GM19193 (cell line): ENCODE measurements around the gene CACYBP.

Experiments
- POLR2A ChIP-seq: IDR thresholded peaks from 4 replicates; pipeline ENCODE4 v1.6.1; 2011; ENCODE audit not compliant: insufficient read depth, insufficient read length; ENCODE audit errors: extremely low read depth

Gene CACYBP, protein sequence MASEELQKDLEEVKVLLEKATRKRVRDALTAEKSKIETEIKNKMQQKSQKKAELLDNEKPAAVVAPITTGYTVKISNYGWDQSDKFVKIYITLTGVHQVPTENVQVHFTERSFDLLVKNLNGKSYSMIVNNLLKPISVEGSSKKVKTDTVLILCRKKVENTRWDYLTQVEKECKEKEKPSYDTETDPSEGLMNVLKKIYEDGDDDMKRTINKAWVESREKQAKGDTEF

DNA sequence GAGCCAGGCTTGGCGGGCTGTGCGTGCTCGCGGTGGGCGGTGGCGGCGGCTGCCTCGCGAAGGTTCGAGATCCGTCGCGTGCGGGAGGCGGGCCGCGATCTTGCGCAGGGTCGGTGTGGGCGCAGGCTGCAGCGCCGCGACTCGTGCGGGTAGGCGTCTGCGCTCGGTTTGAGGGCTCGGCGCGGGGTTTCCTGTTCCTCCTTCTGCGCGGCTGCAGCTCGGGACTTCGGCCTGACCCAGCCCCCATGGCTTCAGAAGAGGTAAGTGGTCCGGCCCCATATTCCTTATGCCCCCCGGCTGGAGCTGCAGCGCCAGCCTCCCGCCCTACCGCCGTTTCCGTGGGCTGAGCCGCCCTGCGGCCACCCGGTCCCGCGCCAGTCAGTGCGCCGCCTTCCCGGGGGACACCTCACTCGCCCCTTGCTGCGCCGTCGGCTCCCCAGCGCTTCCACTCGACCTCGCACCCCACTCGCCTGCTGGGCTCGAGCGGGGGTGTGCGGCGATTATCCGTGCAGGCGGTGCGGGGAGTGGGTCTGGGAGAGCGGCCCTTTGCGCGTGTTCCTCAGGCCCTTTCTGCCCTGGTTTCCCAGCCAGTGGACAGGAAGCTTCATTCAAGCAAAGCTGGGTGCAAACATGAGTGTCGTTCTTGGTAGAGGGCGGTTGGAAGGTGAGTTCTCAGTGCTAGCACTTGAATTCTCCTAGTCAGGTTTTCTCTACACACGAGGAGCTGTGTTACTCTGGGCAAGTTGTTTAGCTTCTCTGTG lies at the start of gene CACYBP:
Gene CACYBP, plus strand, starts transcription at position 12 of the 761 bp plus-strand sequence. Its CDS starts 234 bp downstream, at position 246.
- no peak for TF ChIP-seq POLR2A

DNA sequence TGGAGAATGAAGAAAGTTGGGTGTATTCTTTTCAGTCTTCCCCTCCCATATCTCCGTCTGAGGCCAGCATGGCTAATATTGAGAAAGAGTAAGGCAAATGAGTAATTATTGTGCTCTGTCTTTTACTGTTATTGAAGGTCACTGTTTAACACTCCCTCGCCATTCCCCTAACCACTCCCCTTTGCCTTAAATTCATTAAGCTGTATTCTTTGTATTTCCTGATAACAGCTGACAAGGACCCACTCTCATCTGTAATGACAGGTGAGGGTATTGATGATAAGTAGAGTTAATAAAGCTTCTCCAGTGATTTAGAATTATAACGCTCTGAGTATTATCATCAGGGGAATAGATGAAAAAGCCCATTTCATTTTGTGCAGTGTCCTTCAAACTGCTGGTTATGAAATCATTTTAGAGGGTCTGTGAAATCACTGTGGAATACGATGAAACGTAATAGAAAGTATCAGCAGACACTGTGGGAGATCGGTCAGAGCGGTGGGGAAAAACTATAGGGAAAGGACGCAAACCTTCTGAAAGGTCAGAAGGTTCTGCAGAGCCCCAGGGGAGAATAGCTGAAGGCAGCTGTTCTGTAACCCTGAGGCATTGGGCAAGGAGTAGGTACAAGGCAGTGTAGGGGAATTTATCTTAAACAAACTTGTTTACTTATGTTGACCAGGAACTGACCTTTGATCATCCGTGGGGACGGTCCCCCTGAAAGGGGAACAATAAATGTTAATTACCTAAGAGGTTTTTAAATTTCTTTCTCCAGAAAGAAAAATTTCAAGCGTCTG lies 46.3 kb upstream of the CACYBP start:
- TF ChIP-seq POLR2A: no peak

DNA sequence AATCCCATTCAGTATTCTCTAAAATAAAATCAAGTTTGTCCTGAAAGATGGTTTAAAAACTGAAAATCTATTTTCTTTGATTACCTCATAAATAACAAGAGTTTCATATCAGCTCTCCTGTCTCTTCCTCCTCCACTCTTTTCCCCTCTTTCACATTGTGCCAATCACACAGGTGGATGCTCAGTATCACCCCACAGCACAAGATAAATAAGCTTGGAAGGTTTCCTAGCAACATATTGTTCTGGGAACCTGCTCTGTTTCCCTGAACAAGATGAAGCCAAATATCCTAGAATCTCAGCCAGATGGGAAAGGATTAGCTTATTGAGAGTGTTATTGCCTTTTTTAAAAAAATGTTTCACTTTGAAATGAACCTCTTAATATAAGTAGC lies 45.7 kb upstream of the CACYBP start:
- no peak for TF ChIP-seq POLR2A

DNA sequence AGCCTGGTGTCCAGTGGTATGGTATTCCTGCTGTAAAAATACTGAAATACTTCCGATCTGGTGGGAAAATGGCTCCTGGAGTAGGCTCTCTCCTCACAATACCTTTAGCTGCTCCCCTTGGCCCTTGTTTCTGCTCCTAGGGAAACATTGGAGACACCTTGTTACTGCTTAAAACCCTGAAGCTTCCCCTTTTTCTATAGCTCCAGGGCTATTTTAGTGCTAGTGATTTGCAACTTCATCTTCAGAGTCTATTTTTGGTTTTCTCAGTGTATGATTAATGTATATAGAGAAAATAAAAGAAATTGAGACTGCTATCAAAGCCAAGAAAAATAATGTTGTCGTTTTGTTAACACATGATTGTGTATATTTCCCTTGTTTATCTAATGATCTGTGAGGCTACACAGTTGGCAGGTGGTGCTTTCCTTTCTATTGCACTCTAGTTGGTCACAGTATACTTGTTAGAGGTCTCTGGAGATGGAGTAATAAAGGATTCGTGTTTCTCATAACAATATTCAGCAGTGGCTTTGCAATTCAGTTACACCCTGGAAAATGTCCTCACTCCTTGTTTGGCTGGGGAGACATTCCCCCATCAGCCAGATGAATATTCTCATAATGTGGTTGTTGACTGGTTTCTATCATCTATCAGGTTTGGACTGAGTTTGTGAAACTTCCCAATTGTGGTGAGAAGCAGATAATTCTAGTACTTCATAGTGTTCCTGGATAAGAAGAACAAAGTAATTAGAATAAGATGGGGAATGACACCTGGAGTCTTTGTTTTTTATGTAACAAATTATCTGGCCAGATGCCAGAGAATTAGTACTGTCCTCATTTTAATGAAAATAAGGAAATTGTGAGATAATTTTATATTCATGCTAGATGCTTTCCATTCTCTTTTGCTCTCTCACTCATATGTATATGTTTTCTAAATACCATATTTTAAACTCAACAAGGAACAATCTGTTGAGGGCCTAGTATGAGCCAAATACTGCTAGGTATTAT lies 44.8 kb upstream of the CACYBP start:
- TF ChIP-seq POLR2A: no peak

DNA sequence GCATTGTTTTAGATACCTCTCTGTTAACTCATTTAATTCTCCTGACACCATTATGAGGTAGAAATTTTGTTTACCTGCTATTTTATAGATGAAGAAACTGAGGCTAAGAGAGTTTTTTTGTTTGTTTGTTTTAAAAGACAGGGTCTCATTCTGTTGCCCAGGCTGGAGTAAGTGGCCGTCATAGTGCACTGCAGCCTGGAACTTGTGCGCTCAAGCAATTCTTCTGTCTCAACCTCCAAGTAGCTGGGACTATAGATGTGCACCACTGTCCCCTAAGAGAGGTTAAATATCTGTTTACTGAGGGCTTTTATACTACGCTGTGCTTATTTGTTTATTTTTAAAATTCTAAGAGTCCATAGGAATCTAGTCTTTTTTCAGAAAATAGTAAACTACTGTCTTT lies 43.7 kb upstream of the CACYBP start:
- no peak for TF ChIP-seq POLR2A

DNA sequence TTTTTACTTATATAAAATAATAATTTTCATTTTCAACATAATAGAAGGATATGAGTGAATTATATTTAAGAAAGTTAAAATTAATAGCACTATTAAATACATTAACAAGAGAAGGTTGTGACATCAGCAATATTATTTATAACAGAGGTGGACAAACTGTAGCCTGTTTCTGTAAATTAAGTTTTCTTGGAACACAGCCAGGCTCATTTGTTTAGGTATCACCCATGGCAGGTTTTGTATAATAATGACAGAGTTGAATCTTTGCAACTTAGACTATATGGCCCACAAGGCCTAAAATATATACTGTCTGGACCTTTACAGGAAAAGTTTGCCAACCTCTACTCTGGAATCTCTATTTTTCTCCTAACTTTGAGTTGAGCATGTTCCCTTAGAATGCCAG lies 42.8 kb upstream of the CACYBP start:
- no peak for TF ChIP-seq POLR2A

DNA sequence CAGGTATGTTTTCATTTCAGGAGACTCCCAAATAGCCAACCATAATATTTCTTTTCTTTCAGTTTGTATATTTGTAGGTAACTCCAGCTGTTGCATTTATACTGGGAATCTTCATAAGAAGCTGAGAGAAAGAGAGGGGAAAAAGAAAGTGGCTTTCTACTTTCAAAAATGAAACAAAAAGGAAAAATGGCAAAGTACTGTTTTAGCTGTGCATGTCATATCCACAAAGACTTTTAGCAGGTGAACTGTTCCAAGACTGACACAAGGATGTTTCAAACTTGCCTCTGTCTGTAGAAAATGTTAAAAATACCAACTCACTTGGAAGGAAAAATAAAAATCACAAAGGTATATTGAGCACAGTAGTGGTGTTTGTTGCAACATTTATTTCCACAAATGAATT lies 41.9 kb upstream of the CACYBP start:
- TF ChIP-seq POLR2A: no peak

DNA sequence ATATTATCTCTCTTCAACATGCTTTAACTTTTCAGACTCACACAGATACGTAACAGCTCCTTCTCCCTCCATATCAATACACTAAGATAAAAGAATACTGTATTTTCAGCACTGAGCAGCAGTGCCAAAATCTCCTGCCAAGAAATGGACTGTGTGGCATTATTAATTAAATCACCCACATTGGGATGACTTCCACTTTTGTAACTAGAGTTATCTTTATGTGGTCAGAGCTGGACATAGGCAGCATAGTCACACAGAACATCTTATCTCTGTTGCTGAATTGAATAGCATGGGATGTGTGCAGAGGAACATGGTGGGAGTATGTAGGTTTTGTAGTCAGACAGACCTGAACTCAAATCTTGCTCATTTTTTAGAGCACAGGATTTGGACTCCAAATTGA lies 41.4 kb upstream of the CACYBP start:
- no peak for TF ChIP-seq POLR2A

DNA sequence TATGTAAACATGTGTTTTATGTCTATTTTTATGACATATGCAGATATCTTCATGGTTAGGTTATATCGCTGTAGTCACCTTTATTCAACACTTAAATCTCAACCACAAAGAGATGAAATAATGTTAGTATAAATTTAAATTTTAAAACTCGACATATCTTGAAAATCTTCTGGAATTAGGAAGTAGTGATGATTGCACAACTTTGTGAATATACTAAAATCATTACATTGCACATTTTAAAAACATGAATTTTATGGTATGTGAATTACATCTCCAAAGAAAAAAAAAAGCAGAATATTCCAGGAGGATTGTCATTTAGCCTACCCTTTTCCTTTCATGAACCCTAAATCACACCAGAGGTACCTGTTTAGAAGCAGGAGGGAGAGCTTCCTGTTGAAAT lies 39.4 kb upstream of the CACYBP start:
- no peak for TF ChIP-seq POLR2A

DNA sequence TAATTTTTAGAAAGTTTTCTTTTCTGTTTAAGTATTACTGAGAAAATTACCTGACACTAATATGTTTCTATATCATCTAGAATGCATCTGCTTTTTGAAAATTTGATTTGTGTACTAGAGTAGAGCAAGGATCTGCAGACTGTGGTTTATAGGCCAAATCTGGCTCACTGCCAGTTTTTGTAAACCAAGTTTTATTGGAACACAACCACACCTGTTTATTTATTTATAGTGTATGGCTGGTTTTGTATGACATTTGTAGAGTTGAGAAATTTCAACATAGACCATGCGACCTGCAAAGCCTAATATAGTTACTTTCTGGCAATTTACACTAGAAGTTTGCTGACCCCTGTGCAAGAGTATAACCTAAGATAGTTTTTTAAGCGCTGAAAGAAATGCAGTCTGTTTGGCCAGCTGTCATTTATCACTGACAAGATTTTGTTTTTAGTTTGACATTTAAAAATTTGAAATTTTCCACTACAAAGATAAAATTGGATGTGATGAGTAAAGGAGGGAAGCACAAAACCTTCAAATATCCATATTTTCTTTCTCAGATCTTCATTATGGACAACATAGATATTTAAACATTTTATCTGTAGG lies 36.1 kb upstream of the CACYBP start:
- TF ChIP-seq POLR2A: no peak

DNA sequence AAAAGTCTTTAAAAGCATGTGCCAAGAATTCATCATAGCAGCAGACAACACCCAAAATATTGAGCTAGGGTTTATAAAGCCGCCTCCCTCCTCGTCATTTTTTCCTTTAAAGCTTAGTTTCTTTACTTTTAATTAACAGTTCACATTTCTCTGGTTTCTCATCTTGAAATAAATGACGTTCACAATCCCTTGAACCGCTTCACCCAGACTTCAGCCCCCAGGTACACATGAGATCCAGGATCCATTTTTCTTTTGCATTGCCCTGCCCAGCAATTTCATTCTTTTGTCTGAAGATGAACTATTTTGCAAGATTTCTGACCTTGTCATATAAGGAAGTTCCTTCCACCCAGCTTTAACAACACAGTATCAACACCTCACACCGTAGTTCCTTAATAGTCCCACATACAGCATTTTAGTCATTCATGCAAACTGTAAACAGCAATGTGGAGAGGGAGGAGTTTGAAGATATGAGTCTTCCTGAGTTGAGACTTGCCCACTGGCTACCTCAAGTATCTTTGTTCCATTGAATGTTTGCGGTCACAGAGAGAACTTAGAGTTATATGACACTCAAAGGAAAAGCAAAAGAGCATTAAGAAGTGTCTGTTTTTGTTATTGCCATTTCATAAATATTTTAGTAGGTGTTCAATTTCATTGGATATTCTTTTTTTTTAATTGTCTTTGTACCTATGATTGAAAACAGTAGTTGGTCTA lies 35.3 kb upstream of the CACYBP start:
- no peak for TF ChIP-seq POLR2A

DNA sequence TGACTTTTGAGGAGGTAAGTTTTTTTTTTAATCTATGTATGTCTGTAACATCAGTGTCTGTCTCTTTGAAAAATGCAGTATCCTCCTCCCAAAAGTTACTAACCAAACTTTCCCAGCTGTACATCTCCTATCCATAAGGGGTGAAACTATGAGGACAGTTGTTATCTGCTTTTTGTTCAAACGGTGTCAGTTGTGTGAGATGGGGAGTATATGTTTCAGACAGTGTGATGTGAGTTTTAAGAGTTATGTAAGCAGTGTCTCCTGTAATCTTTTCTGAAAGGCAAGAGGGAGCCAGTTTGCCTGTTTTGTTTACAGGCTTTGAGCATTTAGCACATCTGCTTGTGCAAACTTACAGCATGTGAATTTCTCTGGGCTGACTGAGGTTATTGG lies 34.8 kb upstream of the CACYBP start:
- TF ChIP-seq POLR2A: no peak

DNA sequence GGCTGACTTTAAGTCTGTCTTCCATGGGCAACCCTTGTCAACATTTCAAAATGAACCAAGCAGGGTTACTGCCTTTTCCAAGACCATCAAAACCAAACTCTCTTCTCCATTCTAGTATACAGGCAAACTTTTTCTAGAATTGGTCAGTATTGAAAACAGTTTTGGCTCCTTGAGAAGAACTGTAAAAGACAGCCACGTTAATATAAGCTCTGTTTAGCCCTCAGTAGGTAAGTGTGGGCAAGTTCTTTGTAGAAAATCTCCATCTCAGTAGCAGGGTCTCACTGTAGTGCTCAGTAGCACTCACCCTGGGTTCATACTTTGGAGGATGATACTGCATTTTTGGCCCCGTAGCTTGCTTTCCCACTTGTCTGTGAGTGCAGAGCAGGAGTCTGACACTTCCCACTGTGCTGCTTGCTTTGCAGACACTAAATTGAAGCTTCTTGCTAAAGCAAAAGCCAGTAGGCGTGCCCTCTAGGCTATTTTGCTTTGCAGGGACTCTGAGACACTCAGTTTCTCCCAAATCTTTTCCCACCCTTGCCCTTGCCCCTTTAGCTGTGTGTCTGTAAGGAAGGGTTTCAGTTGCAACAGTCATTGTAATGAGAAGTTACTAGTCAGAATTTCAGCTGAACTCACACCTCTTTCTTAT lies 34.3 kb upstream of the CACYBP start:
- no peak for TF ChIP-seq POLR2A
